IMR-90 (cell line): ENCODE data around the gene PCSK5. TPM values are rescaled to one million over a fixed set of nuclear protein-coding genes. Genes with fewer than 3 reads are reported as not detected.

Experiments used
- ATAC-seq: fragments of 200-7000 bp; cut with Tn5 transposase; 2 replicates; pipeline ENCODE4 v1.9.1; 2020; ENCODE audit warnings: low read depth, mild to moderate bottlenecking, moderate library complexity
- BruUV-seq: library from RNA; stranded (reverse); fragments of 400-500 nt; replicated peaks from 2 replicates; lab custom pipeline; 2021; lab: Mats Ljungman, UMichigan
- CTCF ChIA-PET: fragments of 300-600 bp; formaldehyde crosslinking; extraction: SDS; loops from one replicate; lab custom pipeline; 2021; ENCODE audit warnings: antibody characterized with exemption; lab: Yijun Ruan, JAX
- POLR2A ChIA-PET: fragments of 300-600 bp; sonication (Branson Sonifier 250); formaldehyde crosslinking; loops from one replicate; lab custom pipeline; 2022; ENCODE audit warnings: antibody characterized with exemption; ENCODE audit not compliant: unreplicated experiment; lab: Charles Lee
- DNase-seq: peaks from one replicate; pipeline ENCODE4 v3.0.0; 2013
- H2AFZ ChIP-seq: replicated peaks from 2 replicates; pipeline ENCODE3; 2013; ENCODE audit warnings: low read length, mild to moderate bottlenecking; ENCODE audit not compliant: poor library complexity
- H2AK5ac ChIP-seq: 2 replicates; pipeline ENCODE4 v1.6.1; 2013; ENCODE audit warnings: low read depth, low read length, inconsistent platforms
- H2AK9ac ChIP-seq: replicated peaks from 2 replicates; pipeline ENCODE3; 2013; ENCODE audit warnings: mild to moderate bottlenecking, low read depth, low read length, moderate library complexity; ENCODE audit not compliant: poor library complexity
- H2BK120ac ChIP-seq: 2 replicates; pipeline ENCODE4 v1.6.1; 2013; ENCODE audit warnings: low read depth, low read length, inconsistent platforms
- H2BK15ac ChIP-seq: 3 replicates; pipeline ENCODE4 v1.6.1; 2013; ENCODE audit warnings: low read depth, low read length, inconsistent platforms
- H2BK20ac ChIP-seq: 2 replicates; pipeline ENCODE4 v1.6.1; 2013; ENCODE audit warnings: low read depth, mild to moderate bottlenecking, inconsistent platforms, low read length, moderate library complexity
- H2BK5ac ChIP-seq: 2 replicates; pipeline ENCODE4 v1.6.1; 2013; ENCODE audit warnings: mild to moderate bottlenecking, low read depth, low read length, inconsistent platforms; ENCODE audit not compliant: poor library complexity, severe bottlenecking
- H3K14ac ChIP-seq: replicated peaks from 2 replicates; pipeline ENCODE4 v1.6.1; 2013; ENCODE audit warnings: low read depth, low read length, inconsistent platforms
- H3K18ac ChIP-seq: 2 replicates; pipeline ENCODE4 v1.6.1; 2013; ENCODE audit warnings: low read depth, low read length, control low read depth
- H3K23ac ChIP-seq: 2 replicates; pipeline ENCODE4 v1.6.1; 2013; ENCODE audit warnings: low read depth, low read length, inconsistent platforms
- H3K27ac ChIP-seq: 2 replicates; pipeline ENCODE4 v1.5.1; 2013; ENCODE audit warnings: mild to moderate bottlenecking, control low read depth, low read length; ENCODE audit not compliant: insufficient read depth
- H3K27me3 ChIP-seq: 2 replicates; pipeline ENCODE4 v1.6.1; 2013; ENCODE audit warnings: low read length; ENCODE audit not compliant: control insufficient read depth, insufficient read depth
- H3K36me3 ChIP-seq: 2 replicates; pipeline ENCODE4 v1.6.1; 2013; ENCODE audit warnings: low read length, mixed read lengths; ENCODE audit not compliant: control insufficient read depth, insufficient read depth
- H3K4ac ChIP-seq: 2 replicates; pipeline ENCODE4 v1.6.1; 2013; ENCODE audit warnings: low read depth, low read length, inconsistent platforms
- H3K4me1 ChIP-seq: 2 replicates; pipeline ENCODE4 v1.6.1; 2013; ENCODE audit warnings: low read length, mixed read lengths; ENCODE audit not compliant: control insufficient read depth, insufficient read depth
- H3K4me2 ChIP-seq: 2 replicates; pipeline ENCODE4 v1.6.1; 2013; ENCODE audit warnings: low read depth, mild to moderate bottlenecking, control low read depth, low read length, moderate library complexity
- H3K4me3 ChIP-seq: 2 replicates; pipeline ENCODE4 v1.5.1; 2013; ENCODE audit warnings: low read depth, mild to moderate bottlenecking, control low read depth, low read length, moderate library complexity; ENCODE audit not compliant: insufficient read depth
- H3K56ac ChIP-seq: 2 replicates; pipeline ENCODE4 v1.6.1; 2013; ENCODE audit warnings: low read length, inconsistent platforms; ENCODE audit not compliant: insufficient read depth; ENCODE audit errors: extremely low read depth
- H3K79me1 ChIP-seq, 2 experiments: 2 replicates each; pipeline ENCODE4 v1.6.1; 2013; ENCODE audit warnings: low read length in 2 of 2, inconsistent platforms in 1 of 2, low read depth in 1 of 2
- H3K9ac ChIP-seq: 2 replicates; pipeline ENCODE4 v1.6.1; 2013; ENCODE audit warnings: low read depth, low read length, control low read depth
- H3K9me1 ChIP-seq: 2 replicates; pipeline ENCODE4 v1.6.1; 2013; ENCODE audit warnings: low read length, inconsistent platforms; ENCODE audit not compliant: insufficient read depth
- H3K9me3 ChIP-seq: 2 replicates; pipeline ENCODE4 v1.6.1; 2013; ENCODE audit warnings: low read length; ENCODE audit not compliant: control insufficient read depth, insufficient read depth
- H4K20me1 ChIP-seq: 2 replicates; pipeline ENCODE4 v1.6.1; 2013; ENCODE audit warnings: low read length, inconsistent platforms; ENCODE audit not compliant: insufficient read depth
- H4K5ac ChIP-seq: 2 replicates; pipeline ENCODE4 v1.6.1; 2013; ENCODE audit warnings: mild to moderate bottlenecking, low read depth, low read length, control low read depth
- H4K8ac ChIP-seq, 2 experiments: 2 replicates each; pipeline ENCODE4 v1.6.1; 2013; ENCODE audit warnings: low read depth in 2 of 2, low read length in 2 of 2, control low read depth in 1 of 2, inconsistent platforms in 1 of 2
- H4K91ac ChIP-seq: 2 replicates; pipeline ENCODE4 v1.6.1; 2013; ENCODE audit warnings: low read depth, low read length, inconsistent platforms; ENCODE audit not compliant: insufficient read depth
- BHLHE40 ChIP-seq: fragments of 150-350 bp; IDR thresholded peaks from 2 replicates; pipeline ENCODE4 v1.6.1; 2016; ENCODE audit warnings: mild to moderate bottlenecking, low read depth, low read length
- FOS ChIP-seq: fragments of 150-350 bp; IDR thresholded peaks from 2 replicates; pipeline ENCODE4 v1.6.1; 2016; ENCODE audit warnings: low read depth, low read length
- MAZ ChIP-seq: IDR thresholded peaks from 2 replicates; pipeline ENCODE4 v1.6.1; 2012; ENCODE audit warnings: low read depth, mild to moderate bottlenecking, low read length, improper control_type of control experiment, moderate library complexity, borderline replicate concordance
- MXI1 ChIP-seq: IDR thresholded peaks from 2 replicates; pipeline ENCODE4 v1.6.1; 2012; ENCODE audit warnings: low read depth, mild to moderate bottlenecking, low read length, moderate library complexity, borderline replicate concordance
- POLR2A ChIP-seq: IDR thresholded peaks from 2 replicates; pipeline ENCODE4 v1.6.1; 2012; ENCODE audit warnings: mild to moderate bottlenecking, low read depth, low read length
- RAD21 ChIP-seq: IDR thresholded peaks from 2 replicates; pipeline ENCODE4 v1.6.1; 2012; ENCODE audit warnings: low read length, improper control_type of control experiment
- RCOR1 ChIP-seq: IDR thresholded peaks from 2 replicates; pipeline ENCODE4 v1.6.1; 2012; ENCODE audit warnings: mild to moderate bottlenecking, low read length, improper control_type of control experiment; ENCODE audit not compliant: insufficient replicate concordance
- RFX5 ChIP-seq: IDR thresholded peaks from 2 replicates; pipeline ENCODE4 v1.8.0; 2012; ENCODE audit warnings: low read depth, mild to moderate bottlenecking, low read length, moderate library complexity
- SMC3 ChIP-seq: fragments of 150-350 bp; IDR thresholded peaks from 2 replicates; pipeline ENCODE4 v1.6.1; 2016; ENCODE audit warnings: low read depth, mild to moderate bottlenecking, antibody characterized with exemption, low read length, moderate library complexity
- WGBS, 2 experiments: methylation state at CpG; one replicate each; pipeline versions ENCODE4 v1.1.5 to v1.1.7; 2013; ENCODE audit warnings: missing lambda C conversion rate in 2 of 2; ENCODE audit not compliant: insufficient read length in 1 of 2; ENCODE audit errors: extremely low coverage in 2 of 2; 5-methylcytosine and 5-hydroxymethylcytosine counted together
- dilution Hi-C: fragments of 300-500 bp; cut with HindIII; formaldehyde crosslinking; loops from one replicate; pipeline ENCODE4 v1.14.3; 2018; ENCODE audit warnings: low sequenced_read_pairs; ENCODE audit not compliant: unreplicated experiment
- in situ Hi-C: fragments of 300-500 bp; cut with MboI; formaldehyde crosslinking; loops from 3 replicates; pipeline ENCODE4 v1.14.3; 2019; ENCODE audit warnings: low sequenced_read_pairs, inconsistent platforms, mixed read lengths
- intact Hi-C: fragments of 100-400 bp; cut with micrococcal nuclease; formaldehyde crosslinking; loops from 2 replicates; pipeline ENCODE4 v1.10.0; 2022
- polyA plus RNA-seq, 3 experiments: library from polyadenylated mRNA; depleted of rRNA; stranded (reverse); fragments of >200 nt; gene quantifications; 2 replicates each; pipeline ENCODE4 v1.2.3, GENCODE V29; 2012; ENCODE audit warnings: low replicate concordance in 1 of 3
- total RNA-seq: library from RNA; depleted of rRNA; stranded (reverse); fragments of >200 nt; gene quantifications from 2 replicates; pipeline ENCODE4 v1.2.3, GENCODE V29; 2012
- TF ChIP-seq, protein P1 (sequence below): conservative IDR thresholded peaks from 2 replicates; pipeline ENCODE4 v1.5.1; 2012; ENCODE audit warnings: mild to moderate bottlenecking, low read depth, low read length, improper control_type of control experiment
- TF ChIP-seq, protein P2 (sequence below): fragments of 150-350 bp; IDR thresholded peaks from 2 replicates; pipeline ENCODE4 v1.6.1; 2017; ENCODE audit warnings: mild to moderate bottlenecking, antibody characterized with exemption, low read length, low read depth
- TF ChIP-seq, protein P3 (sequence below): fragments of 150-350 bp; IDR thresholded peaks from 2 replicates; pipeline ENCODE4 v1.6.1; 2016; ENCODE audit warnings: low read depth, mild to moderate bottlenecking, low read length, moderate library complexity, borderline replicate concordance

The PCSK5 gene
- total and polyA plus RNA-seq, 2 of the 4 experiments (the other 2 are of a cell fraction): 1.5 to 3.0 TPM

DNA sequence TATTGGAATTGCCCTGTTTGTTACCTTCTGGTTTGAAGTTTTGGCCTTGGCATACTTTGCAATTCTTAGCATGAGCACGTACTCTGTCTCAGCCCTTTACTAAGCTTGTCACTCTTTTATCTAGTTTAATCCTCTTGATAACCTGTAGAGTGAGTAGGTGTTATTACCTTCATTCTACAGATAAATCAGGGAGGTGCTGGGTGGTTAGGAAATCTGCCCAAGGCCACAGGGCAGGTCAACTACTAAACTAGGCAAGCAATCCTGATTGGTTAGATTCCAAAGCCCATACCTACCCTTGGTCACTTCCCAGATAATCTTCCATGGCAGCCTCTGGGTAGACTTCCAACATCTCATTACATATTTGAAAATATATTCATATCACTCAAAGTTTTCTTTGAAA, 65.7 kb downstream of the PCSK5 start:
- Histone ChIP-seq H3K27me3 (no peaks in the 10 kb centered on the region), H3K14ac (no peak overlapping the region), H4K20me1 (no peaks in the 10 kb centered on the region), H3K9me3 (no peaks in the 10 kb centered on the region), H2AK5ac (no peak overlapping the region), H3K4me3 (no peak overlapping the region), H3K9me1 (no peaks in the 10 kb centered on the region), H2BK5ac (no peak overlapping the region), H3K4ac (no peak overlapping the region), H3K9ac (no peak overlapping the region), H2AFZ (no peak overlapping the region), H3K4me1 (peaks cover 3% of the 10 kb centered on the region; the same call in 1 of the 2 replicates), H4K8ac (no peak overlapping the region), H3K36me3 (no peaks in the 10 kb centered on the region), H3K79me1 (no peaks in the 10 kb centered on the region), H4K5ac (no peak overlapping the region), H4K91ac (no peak overlapping the region), H3K56ac (no peak overlapping the region), H3K18ac (no peak overlapping the region), H2BK20ac (no peak overlapping the region), H3K4me2 (no peak overlapping the region), H3K27ac (no peak overlapping the region), H2BK120ac (no peak overlapping the region), H2AK9ac (no peak overlapping the region), H2BK15ac (no peak overlapping the region), H3K23ac (no peak overlapping the region)
- dilution Hi-C loops: no loop called here
- ChIA-PET POLR2A (no interaction called here), CTCF (no interaction called here)
- WGBS, 2 experiments: no CpG with 5 or more reads among the region's 1 CpG
- intact Hi-C loops: no loop called here
- DNase-seq: no peak
- no peak for ATAC-seq
- in situ Hi-C loops: no loop called here
- no TSS peak for BruUV-seq
- TF ChIP-seq SMC3: no peak
- TF ChIP-seq RFX5: no peak
- TF ChIP-seq POLR2A: no peak
- no peak for TF ChIP-seq FOS
- no peak for TF ChIP-seq BHLHE40
- no peak for TF ChIP-seq RAD21
- TF ChIP-seq, protein P1, sequence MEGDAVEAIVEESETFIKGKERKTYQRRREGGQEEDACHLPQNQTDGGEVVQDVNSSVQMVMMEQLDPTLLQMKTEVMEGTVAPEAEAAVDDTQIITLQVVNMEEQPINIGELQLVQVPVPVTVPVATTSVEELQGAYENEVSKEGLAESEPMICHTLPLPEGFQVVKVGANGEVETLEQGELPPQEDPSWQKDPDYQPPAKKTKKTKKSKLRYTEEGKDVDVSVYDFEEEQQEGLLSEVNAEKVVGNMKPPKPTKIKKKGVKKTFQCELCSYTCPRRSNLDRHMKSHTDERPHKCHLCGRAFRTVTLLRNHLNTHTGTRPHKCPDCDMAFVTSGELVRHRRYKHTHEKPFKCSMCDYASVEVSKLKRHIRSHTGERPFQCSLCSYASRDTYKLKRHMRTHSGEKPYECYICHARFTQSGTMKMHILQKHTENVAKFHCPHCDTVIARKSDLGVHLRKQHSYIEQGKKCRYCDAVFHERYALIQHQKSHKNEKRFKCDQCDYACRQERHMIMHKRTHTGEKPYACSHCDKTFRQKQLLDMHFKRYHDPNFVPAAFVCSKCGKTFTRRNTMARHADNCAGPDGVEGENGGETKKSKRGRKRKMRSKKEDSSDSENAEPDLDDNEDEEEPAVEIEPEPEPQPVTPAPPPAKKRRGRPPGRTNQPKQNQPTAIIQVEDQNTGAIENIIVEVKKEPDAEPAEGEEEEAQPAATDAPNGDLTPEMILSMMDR: no peak
- TF ChIP-seq, protein P2, sequence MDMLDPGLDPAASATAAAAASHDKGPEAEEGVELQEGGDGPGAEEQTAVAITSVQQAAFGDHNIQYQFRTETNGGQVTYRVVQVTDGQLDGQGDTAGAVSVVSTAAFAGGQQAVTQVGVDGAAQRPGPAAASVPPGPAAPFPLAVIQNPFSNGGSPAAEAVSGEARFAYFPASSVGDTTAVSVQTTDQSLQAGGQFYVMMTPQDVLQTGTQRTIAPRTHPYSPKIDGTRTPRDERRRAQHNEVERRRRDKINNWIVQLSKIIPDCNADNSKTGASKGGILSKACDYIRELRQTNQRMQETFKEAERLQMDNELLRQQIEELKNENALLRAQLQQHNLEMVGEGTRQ: no peak
- TF ChIP-seq, protein P3, sequence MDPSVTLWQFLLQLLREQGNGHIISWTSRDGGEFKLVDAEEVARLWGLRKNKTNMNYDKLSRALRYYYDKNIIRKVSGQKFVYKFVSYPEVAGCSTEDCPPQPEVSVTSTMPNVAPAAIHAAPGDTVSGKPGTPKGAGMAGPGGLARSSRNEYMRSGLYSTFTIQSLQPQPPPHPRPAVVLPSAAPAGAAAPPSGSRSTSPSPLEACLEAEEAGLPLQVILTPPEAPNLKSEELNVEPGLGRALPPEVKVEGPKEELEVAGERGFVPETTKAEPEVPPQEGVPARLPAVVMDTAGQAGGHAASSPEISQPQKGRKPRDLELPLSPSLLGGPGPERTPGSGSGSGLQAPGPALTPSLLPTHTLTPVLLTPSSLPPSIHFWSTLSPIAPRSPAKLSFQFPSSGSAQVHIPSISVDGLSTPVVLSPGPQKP: no peak
- no peak for TF ChIP-seq MXI1
- TF ChIP-seq MAZ: no peak
- no peak for TF ChIP-seq RCOR1
